Liver (tissue), 3 donors: ENCODE data around the gene VPS26B.

Source experiments
- ATF3 ChIP-seq: IDR thresholded peaks from 2 replicates; pipeline ENCODE4 v1.6.1; 2016; ENCODE audit warnings: antibody characterized with exemption
- CTCF ChIP-seq: fragments of 150-350 bp; IDR thresholded peaks from 2 replicates; pipeline ENCODE4 v1.5.1; 2017; ENCODE audit warnings: improper control_type of control experiment, low read depth, low read length; ENCODE audit not compliant: missing input control
- EGR1 ChIP-seq, 2 donors: IDR thresholded peaks; 2 replicates each; pipeline ENCODE4 v1.6.1; 2016 to 2018; ENCODE audit warnings: antibody characterized with exemption in 2 of 2, low read depth in 2 of 2
- GABPA ChIP-seq, 2 donors: IDR thresholded peaks in 1 of 2; conservative IDR thresholded peaks in 1 of 2; 2 replicates each; pipeline ENCODE4 v1.6.1; 2016; ENCODE audit warnings: antibody characterized with exemption in 2 of 2, mild to moderate bottlenecking in 1 of 2, moderate library complexity in 1 of 2
- JUND ChIP-seq, 2 donors: IDR thresholded peaks; 2 replicates each; pipeline ENCODE4 v1.6.1; 2016; ENCODE audit warnings: antibody characterized with exemption in 2 of 2
- MAX ChIP-seq: IDR thresholded peaks from 2 replicates; pipeline ENCODE4 v1.6.1; 2016; ENCODE audit warnings: antibody characterized with exemption
- NR2F2 ChIP-seq: IDR thresholded peaks from 2 replicates; pipeline ENCODE4 v1.6.1; 2016; ENCODE audit warnings: antibody characterized with exemption
- RAD21 ChIP-seq, 2 donors: IDR thresholded peaks; 2 replicates each; pipeline ENCODE4 v1.6.1; 2016; ENCODE audit warnings: antibody characterized with exemption in 2 of 2, mild to moderate bottlenecking in 2 of 2
- REST ChIP-seq: IDR thresholded peaks from 2 replicates; pipeline ENCODE4 v1.6.1; 2016; ENCODE audit warnings: antibody characterized with exemption, mild to moderate bottlenecking
- RXRA ChIP-seq, 2 donors: IDR thresholded peaks; 2 replicates each; pipeline ENCODE4 v1.6.1; 2017 to 2018; ENCODE audit warnings: antibody characterized with exemption in 2 of 2, mild to moderate bottlenecking in 1 of 2
- SP1 ChIP-seq: IDR thresholded peaks from 2 replicates; pipeline ENCODE4 v1.6.1; 2018; ENCODE audit warnings: antibody characterized with exemption, mild to moderate bottlenecking
- TAF1 ChIP-seq: conservative IDR thresholded peaks from 2 replicates; pipeline ENCODE4 v1.6.1; 2016; ENCODE audit warnings: antibody characterized with exemption, mild to moderate bottlenecking
- ZBTB33 ChIP-seq: IDR thresholded peaks from 2 replicates; pipeline ENCODE4 v1.6.1; 2016; ENCODE audit warnings: antibody characterized with exemption
- donor health status: healthy.
- donor health status: healthy.

- TF ChIP-seq CTCF (peak; percentile 51), RAD21 (IDR thresholded peaks at IDR 0.05) (peak; percentile 45 to 49), EGR1 (IDR thresholded peaks at IDR 0.05; ENCODE audit: low read depth in 2 of 2) (peak in 1 of 2 donors; percentile 32), REST (peak; percentile 83), SP1 (peak; percentile 74), TAF1 (peak; percentile 54), JUND (IDR thresholded peaks at IDR 0.05) (no peak), ATF3 (no peak), MAX (peak; percentile 61), RXRA (IDR thresholded peaks at IDR 0.05) (peak; percentile 46 to 63), ZBTB33 (peak; percentile 60), NR2F2 (peak; percentile 55), GABPA (IDR thresholded peaks at IDR 0.05 in 1 of 2, conservative IDR thresholded peaks at IDR 0.05 in 1 of 2) (peak in 1 of 2 donors; percentile 29)
Measured at GRCh38 chr11:134253188-134253993, 28.9 kb downstream of the VPS26B start, which contains the start of the genes ACAD8 and THYN1.
